ENCODE measurements around the gene SLC27A4.

- no peak for TF ChIP-seq CTCF (IDR thresholded peaks at IDR 0.05 in 4 of 5, conservative IDR thresholded peaks at IDR 0.05 in 1 of 5)
- no peak for TF ChIP-seq POLR2A (IDR thresholded peaks at IDR 0.05)
Measured at GRCh38 chr9:128323791-128324190, 16.5 kb upstream of the SLC27A4 start.

All from gastrocnemius medialis (tissue), 4 donors.